ENCODE data around the gene KLHDC7B.
A peak's percentile ranks its signal among the peaks of the same experiment; 100 is the strongest.
"Not testable (repeated sequence)": the region's sequence is repeated elsewhere in the genome, so short reads cannot be mapped to it uniquely, and the experiment has no call there.

Gene KLHDC7B

DNA sequence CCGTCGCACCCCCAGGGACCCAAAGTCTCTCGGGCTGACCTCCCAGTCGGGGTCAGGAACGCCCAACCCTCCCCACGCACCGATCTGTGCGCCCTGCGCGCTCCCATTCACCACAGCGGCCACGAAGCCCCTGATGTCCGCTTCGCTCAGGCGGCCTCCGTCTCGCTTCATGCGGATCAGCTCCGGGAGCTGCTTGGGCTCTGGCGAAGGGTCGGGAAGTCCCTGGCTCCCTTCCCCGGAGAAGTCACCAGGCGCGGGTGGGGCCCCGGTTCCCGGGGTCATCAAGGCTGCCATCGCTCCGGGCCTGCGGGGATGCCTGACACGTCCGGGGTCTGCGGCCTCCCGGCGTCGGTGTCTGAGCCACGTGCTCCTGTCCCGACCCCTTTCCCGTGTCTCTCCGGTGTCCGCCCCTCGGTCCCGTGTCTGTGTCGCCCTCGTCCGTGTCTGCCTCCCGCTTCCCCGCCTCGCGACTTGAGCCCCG lies 16.2 kb upstream of the KLHDC7B start:
- Histone ChIP-seq H3K27me3 (peaks cover 67% of the 10 kb centered on the region), H3K4me2 (peak overlapping the region; percentile 73)

DNA sequence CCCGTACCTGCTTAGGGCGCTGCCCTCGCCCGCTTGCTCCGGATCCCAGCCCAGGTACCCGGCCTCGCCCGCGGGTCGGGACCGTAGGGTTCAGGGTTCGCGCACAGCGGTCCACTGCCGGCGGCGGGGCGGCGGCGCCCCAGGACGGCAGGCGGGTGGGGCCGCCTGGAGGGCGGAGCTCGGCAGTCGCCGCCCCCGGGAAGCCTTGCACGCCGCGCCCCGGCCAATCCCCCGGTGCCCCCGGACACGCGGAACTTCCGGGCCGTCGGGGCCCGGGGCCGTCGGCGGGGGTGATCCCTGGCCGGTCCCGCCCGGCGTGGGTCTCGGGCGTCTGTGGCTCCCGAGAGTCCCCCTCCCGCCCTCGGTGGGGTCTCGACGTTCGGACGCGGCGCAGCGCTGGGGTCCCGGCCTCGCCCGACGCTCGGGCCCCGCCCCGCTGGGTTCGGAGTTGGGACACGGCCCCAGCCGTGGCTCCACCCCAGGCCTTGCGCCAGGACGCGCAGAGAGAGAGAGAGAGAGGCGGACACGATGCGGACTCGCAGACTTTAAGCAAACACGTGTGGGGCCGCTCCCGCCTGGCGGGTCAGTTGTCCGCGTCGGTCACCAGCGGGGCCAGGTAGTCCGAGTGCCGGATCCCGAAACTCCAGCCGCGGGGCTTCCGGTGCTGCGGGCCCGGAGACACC lies 15.7 kb upstream of the KLHDC7B start, which contains the start of gene TYMP:
TYMP (minus strand) TSS at position 116 of the 683 bp plus-strand sequence. CDS start 303 bp downstream, outside the sequence.
- Histone ChIP-seq H3K4me2 (peak within 1 kb of the TSS; percentile 73), H3K9me3 (peaks cover 18% of the 10 kb centered on the region), H3K27me3 (peaks cover 67% of the 10 kb centered on the region), H3K36me3 (no peaks in the 10 kb centered on the region), H4K20me1 (peaks cover 39% of the 10 kb centered on the region), H3K9ac (0 out of 2 replicates have a peak within 1 kb of the TSS, but pooled peaks have one; percentile 10), H3K4me1 (peaks cover 44% of the 10 kb centered on the region), H3K4me3 (peak within 1 kb of the TSS; percentile 63), H3K27ac (no peak within 1 kb of the TSS)
- no peak for TF ChIP-seq Cebpa-rat (IDR thresholded peaks at IDR 0.05)

More for the DNA sequence above, 16.2 kb upstream of the KLHDC7B start:
- Histone ChIP-seq H3K4me3 (peak overlapping the region; percentile 63), H3K4me1 (peaks cover 49% of the 10 kb centered on the region), H3K9ac (no peak overlapping the region), H3K27ac (no peak overlapping the region), H3K36me3 (no peaks in the 10 kb centered on the region), H4K20me1 (peaks cover 43% of the 10 kb centered on the region), H3K9me3 (peaks cover 18% of the 10 kb centered on the region)
- TF ChIP-seq Cebpa-rat (IDR thresholded peaks at IDR 0.05), result no peak

DNA sequence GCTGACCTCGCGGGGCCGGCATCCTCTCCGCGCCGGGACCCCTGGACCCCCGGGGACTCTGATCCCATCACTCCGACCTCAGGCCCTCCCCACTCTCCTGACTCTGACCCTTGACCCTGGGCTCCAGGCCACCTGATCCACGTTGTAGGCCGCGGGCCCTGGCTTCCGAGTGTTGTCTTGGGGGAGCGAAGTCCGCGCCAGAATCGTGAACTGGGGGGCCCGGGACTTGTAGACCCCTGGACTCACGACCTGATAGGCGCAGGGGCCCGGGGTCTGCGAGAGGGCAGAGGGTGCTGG lies 15.2 kb upstream of the KLHDC7B start:
- no peak overlapping the region for H3K27ac ChIP-seq
- no peak overlapping the region for H3K9ac ChIP-seq
- H3K4me3 ChIP-seq, result peak overlapping the region; percentile 63
- no peaks in the 10 kb centered on the region for H3K36me3 ChIP-seq
- H4K20me1 ChIP-seq, result peaks cover 39% of the 10 kb centered on the region
- peaks cover 67% of the 10 kb centered on the region for H3K27me3 ChIP-seq
- H3K4me2 ChIP-seq, result peak overlapping the region; percentile 73
- H3K4me1 ChIP-seq, result peaks cover 44% of the 10 kb centered on the region
- H3K9me3 ChIP-seq, result peaks cover 18% of the 10 kb centered on the region
- no peak for TF ChIP-seq Cebpa-rat (IDR thresholded peaks at IDR 0.05)

DNA sequence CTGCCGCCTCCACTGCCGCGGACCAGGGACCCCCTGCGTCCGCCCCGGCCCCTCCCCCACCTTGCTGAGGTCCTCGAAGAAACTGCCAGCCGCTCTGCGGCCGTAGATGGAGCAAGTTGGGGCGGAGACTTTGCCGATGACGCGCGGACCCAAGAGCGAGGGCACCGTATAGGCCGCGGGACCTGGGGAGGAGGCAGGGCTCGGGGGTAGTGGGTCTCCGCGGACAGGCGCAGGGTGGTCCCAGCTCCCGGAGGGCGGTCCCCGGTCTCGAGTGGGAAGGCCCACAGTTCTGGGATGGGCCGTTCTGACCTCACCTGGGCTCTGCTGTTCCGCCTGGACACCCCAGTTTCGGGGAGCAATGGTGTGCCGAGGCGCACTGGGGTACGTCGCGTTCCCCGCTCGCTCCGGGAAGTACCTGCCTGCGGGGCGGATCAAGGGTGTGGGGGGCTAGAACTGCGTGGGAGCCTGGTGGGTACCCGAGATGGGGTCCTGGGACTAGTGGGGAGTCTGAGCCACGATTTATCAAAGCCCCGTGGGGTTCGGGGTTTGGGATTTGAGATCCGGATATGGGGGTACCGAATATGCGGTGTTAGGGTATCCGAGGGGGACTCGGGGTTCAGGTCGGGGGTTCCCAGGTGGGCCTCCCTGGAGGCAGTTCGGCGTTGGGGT lies 14.7 kb upstream of the KLHDC7B start:
- peak overlapping the region; percentile 73 for H3K4me2 ChIP-seq
- H3K4me3 ChIP-seq, result peak overlapping the region; percentile 63
- H3K4me1 ChIP-seq, result peaks cover 44% of the 10 kb centered on the region
- peak overlapping the region; percentile 10; the same call in 1 of the 2 replicates for H3K9ac ChIP-seq
- H3K27ac ChIP-seq, result no peak overlapping the region
- no peaks in the 10 kb centered on the region for H3K36me3 ChIP-seq
- H4K20me1 ChIP-seq, result peaks cover 39% of the 10 kb centered on the region
- peaks cover 67% of the 10 kb centered on the region for H3K27me3 ChIP-seq
- H3K9me3 ChIP-seq, result peaks cover 18% of the 10 kb centered on the region
- TF ChIP-seq Cebpa-rat (IDR thresholded peaks at IDR 0.05), result no peak

DNA sequence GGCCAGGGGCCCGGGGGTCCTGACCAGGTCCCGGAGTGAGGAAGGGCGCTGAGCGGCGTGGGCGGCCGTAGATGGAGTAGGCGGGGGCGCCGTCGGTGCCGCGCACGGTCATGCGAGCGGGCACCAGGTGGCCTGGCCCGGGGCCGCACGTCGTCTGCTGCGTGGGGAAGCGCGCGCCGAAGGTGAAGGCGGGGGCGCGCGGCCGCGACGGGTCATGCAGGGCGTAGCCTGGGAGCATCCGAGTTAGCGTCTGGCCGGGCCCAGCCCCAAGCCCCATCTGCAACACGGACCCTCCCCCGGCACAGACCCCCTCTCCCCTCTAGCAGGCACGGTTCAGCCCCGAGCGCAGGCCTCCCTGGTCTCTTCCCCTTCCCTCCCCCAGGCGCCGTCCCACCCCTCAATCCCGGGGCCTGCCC lies 14.1 kb upstream of the KLHDC7B start:
- H3K4me1 ChIP-seq, result peaks cover 42% of the 10 kb centered on the region
- H3K27ac ChIP-seq, result no peak overlapping the region
- TF ChIP-seq Cebpa-rat (IDR thresholded peaks at IDR 0.05), result no peak
- H3K36me3 ChIP-seq, result no peaks in the 10 kb centered on the region
- no peak overlapping the region for H3K9ac ChIP-seq
- peaks cover 67% of the 10 kb centered on the region for H3K27me3 ChIP-seq
- peak overlapping the region; percentile 63 for H3K4me3 ChIP-seq
- peak overlapping the region; percentile 73 for H3K4me2 ChIP-seq
- peaks cover 18% of the 10 kb centered on the region for H3K9me3 ChIP-seq
- H4K20me1 ChIP-seq, result peaks cover 39% of the 10 kb centered on the region

DNA sequence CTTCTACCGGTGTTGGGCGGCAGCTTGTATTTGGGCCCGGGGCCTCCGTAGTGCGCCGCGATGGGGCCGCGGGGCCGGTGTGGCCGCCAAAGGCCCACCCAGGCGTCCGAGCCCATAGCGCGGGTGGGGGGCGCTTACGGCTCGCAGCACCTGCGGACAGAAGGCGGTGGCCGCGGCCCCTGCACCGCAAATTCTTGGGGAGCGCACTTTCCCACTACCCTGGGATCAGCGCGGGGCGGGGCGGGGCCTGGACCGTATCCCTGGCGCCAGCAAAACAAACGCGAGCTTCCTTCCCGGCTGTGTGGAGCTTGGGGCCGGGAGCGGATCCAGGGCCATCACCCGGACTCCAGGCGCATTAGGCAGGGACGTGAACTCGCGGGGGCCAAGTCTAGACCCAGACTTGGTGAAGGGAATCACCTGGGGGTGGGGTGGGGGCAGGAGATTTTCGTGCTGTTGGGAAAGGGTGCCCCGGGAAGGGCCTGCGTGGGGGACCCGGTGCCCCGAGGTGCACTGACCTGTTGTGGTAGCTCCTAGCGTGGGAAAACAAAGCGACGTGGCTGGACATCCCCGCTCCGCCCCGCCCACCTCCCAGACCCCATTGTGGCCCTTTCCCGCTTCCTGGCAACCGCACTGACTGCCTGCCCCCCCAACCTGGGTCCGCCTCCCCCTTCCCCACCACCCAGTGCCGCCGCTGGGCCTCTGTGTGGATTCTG lies 13.6 kb upstream of the KLHDC7B start:
- TF ChIP-seq Cebpa-rat (IDR thresholded peaks at IDR 0.05), result no peak
- H3K27me3 ChIP-seq, result peaks cover 67% of the 10 kb centered on the region
- H4K20me1 ChIP-seq, result peaks cover 39% of the 10 kb centered on the region
- peaks cover 18% of the 10 kb centered on the region for H3K9me3 ChIP-seq
- H3K27ac ChIP-seq, result no peak overlapping the region
- H3K4me1 ChIP-seq, result peaks cover 37% of the 10 kb centered on the region
- H3K4me3 ChIP-seq, result 0 out of 2 replicates have a peak overlapping the region, but pooled peaks have one; percentile 63
- no peak overlapping the region for H3K9ac ChIP-seq
- no peak overlapping the region for H3K4me2 ChIP-seq
- H3K36me3 ChIP-seq, result no peaks in the 10 kb centered on the region

- peaks cover 63% of the 10 kb centered on the region for H3K27me3 ChIP-seq
- peaks cover 29% of the 10 kb centered on the region for H3K4me1 ChIP-seq
These were observed 12.6 kb upstream of the KLHDC7B start for GRCh38 chr22:50532824-50533796.

GRCh38 chr22:50533856-50534711 lies 11.6 kb upstream of the KLHDC7B start:
- H3K27me3 ChIP-seq, result peaks cover 53% of the 10 kb centered on the region
- H3K36me3 ChIP-seq, H3K4me2 ChIP-seq, H3K9ac ChIP-seq, H3K4me3 ChIP-seq, H3K27ac ChIP-seq: not testable (repeated sequence)
- H4K20me1 ChIP-seq, result peaks cover 32% of the 10 kb centered on the region
- H3K4me1 ChIP-seq, result peaks cover 23% of the 10 kb centered on the region
- H3K9me3 ChIP-seq, result peaks cover 18% of the 10 kb centered on the region

More at GRCh38 chr22:50532824-50533796, 12.6 kb upstream of the KLHDC7B start:
- no peak overlapping the region for H3K27ac ChIP-seq
- H3K9me3 ChIP-seq, result peaks cover 18% of the 10 kb centered on the region
- no peak overlapping the region for H3K4me2 ChIP-seq
- no peaks in the 10 kb centered on the region for H3K36me3 ChIP-seq
- H3K9ac ChIP-seq, result no peak overlapping the region
- H3K4me3 ChIP-seq, result no peak overlapping the region
- TF ChIP-seq Cebpa-rat (IDR thresholded peaks at IDR 0.05), result no peak
- H4K20me1 ChIP-seq, result peaks cover 39% of the 10 kb centered on the region
